Esophagus squamous epithelium (tissue), 5 donors: ENCODE results near the gene CTAG1B. TPM values are rescaled to one million over a fixed set of nuclear protein-coding genes. Genes with fewer than 3 reads are reported as not detected.
"Not testable (repeated sequence)": the region's sequence is repeated elsewhere in the genome, so short reads cannot be mapped to it uniquely, and the experiment has no call there.

Experiments
- DNase-seq: peaks from one replicate; lab custom pipeline; 2025; lab: John Stamatoyannopoulos, UW
- H3K27ac ChIP-seq, 4 donors: fragments of 200-600 bp; sonication (generic); one replicate each; pipeline ENCODE4 v1.5.1; 2016 to 2019; ENCODE audit warnings: mild to moderate bottlenecking in 1 of 4
- H3K27me3 ChIP-seq, 4 donors: fragments of 200-600 bp; sonication (generic); 1 replicate in 3 of 4; 2 replicates in 1 of 4; pipeline versions ENCODE4 v1.5.1 to v1.6.0; 2017 to 2021; ENCODE audit warnings: antibody characterized with exemption in 1 of 4
- H3K36me3 ChIP-seq, 3 donors: fragments of 200-600 bp; sonication (generic); one replicate each; pipeline ENCODE4 v1.5.1; 2016 to 2019
- H3K4me1 ChIP-seq, 3 donors: fragments of 200-600 bp; sonication (generic); one replicate each; pipeline ENCODE4 v1.5.1; 2017 to 2019
- H3K4me3 ChIP-seq, 4 donors: fragments of 200-600 bp; sonication (generic); 1 replicate in 3 of 4; 2 replicates in 1 of 4; pipeline ENCODE4 v1.5.1; 2016 to 2019; ENCODE audit warnings: mild to moderate bottlenecking in 2 of 4, moderate library complexity in 1 of 4
- H3K9me3 ChIP-seq, 3 donors: fragments of 200-600 bp; sonication (generic); one replicate each; pipeline ENCODE4 v1.5.1; 2016 to 2019
- POLR2A ChIP-seq, 4 donors: fragments of 450-650 bp; IDR thresholded peaks; one replicate each; pipeline ENCODE4 v1.6.1; 2017; ENCODE audit warnings: antibody characterized with exemption in 4 of 4, mild to moderate bottlenecking in 4 of 4, moderate library complexity in 3 of 4
- WGBS, 2 donors: methylation state at CpG; one replicate each; pipeline ENCODE4 v1.1.5; 2018; 5-methylcytosine and 5-hydroxymethylcytosine counted together
- intact Hi-C: fragments of 100-400 bp; cut with DNase I; formaldehyde crosslinking; loops from one replicate; pipeline ENCODE4 v1.15.0; 2022
- total RNA-seq, 4 donors: library from RNA; depleted of rRNA; stranded (reverse); fragments of >200 nt; gene quantifications; one replicate each; pipeline ENCODE4 v1.1.0, GENCODE V29; 2016
- TF ChIP-seq, protein P1 (sequence below), 6 experiments: fragments of 450-650 bp in 4 of 6; fragments of 200-600 bp in 2 of 6; sonication (generic) in 2 of 6; IDR thresholded peaks; one replicate each; pipeline ENCODE4 v1.5.1; 2016 to 2019; ENCODE audit warnings: antibody characterized with exemption in 6 of 6, mild to moderate bottlenecking in 4 of 6, moderate library complexity in 4 of 6
- donor health status: DM: yes; HTN: yes; CAD: no.

The CTAG1B gene
- total RNA-seq, 4 donors from 2014 or later, result not detected

DNA sequence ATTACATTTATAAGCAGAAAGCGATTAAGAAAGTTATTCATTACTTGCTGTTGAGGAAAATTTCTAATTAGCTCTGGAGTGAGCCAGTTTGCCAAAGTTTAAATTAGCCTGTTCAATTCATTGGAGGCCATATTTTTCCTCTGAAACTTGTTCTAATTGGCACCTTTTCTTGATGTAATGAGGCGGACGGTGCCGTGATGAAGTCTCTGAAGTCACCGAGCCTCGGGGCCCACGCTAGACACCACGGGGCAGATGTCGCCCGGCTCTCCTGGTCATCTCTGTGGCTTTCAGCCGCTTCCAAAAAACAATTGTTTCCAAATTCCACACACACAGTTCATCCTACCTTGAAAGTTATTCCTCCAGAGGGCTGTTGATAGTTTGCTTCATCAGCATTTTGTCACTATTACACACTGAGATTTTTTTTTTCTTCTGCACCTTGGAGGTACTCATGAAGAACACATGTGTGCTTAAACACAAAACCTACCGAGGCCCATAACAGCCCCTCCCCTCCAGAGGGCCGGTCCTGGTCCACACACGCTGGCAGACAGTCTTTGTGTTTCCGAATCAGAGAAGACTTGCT is 38.2 kb upstream of the CTAG1B start:
- H3K27ac ChIP-seq, result no peak overlapping the region
- no peaks in the 10 kb centered on the region for H3K27me3 ChIP-seq
- 84 to 87% methylated on average over 12 to 15 of the region's 15 CpGs for WGBS, 2 donors
- H3K4me3 ChIP-seq, result no peak overlapping the region
- no peaks in the 10 kb centered on the region for H3K4me1 ChIP-seq
- no peaks in the 10 kb centered on the region for H3K9me3 ChIP-seq
- TF ChIP-seq, protein P1, sequence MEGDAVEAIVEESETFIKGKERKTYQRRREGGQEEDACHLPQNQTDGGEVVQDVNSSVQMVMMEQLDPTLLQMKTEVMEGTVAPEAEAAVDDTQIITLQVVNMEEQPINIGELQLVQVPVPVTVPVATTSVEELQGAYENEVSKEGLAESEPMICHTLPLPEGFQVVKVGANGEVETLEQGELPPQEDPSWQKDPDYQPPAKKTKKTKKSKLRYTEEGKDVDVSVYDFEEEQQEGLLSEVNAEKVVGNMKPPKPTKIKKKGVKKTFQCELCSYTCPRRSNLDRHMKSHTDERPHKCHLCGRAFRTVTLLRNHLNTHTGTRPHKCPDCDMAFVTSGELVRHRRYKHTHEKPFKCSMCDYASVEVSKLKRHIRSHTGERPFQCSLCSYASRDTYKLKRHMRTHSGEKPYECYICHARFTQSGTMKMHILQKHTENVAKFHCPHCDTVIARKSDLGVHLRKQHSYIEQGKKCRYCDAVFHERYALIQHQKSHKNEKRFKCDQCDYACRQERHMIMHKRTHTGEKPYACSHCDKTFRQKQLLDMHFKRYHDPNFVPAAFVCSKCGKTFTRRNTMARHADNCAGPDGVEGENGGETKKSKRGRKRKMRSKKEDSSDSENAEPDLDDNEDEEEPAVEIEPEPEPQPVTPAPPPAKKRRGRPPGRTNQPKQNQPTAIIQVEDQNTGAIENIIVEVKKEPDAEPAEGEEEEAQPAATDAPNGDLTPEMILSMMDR (IDR thresholded peaks at IDR 0.05), result no peak
- TF ChIP-seq POLR2A (IDR thresholded peaks at IDR 0.05), result no peak
- DNase-seq, result no peak
- intact Hi-C loops, result no loop called here
- H3K36me3 ChIP-seq, result no peaks in the 10 kb centered on the region

DNA sequence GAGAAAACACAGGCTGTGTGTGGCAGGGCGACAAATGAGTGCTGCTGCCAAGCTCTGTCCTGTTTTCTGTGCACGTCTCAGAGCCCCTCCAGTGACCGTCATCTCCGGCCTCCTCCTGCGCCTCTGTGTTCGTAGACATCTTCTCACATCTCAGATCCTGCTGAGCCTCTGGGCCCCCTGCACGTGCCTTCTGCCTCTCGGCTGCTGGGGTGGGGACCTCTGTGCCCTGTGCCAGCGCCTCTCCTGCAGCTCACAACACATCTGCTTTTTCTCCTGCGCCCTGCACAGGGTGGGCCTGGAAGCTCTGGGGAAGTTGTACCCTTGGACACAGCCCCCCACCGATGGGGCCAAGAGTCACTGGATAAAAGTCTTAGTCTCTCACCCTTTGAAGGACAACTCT is 36.7 kb upstream of the CTAG1B start:
- Histone ChIP-seq H3K4me1 (no peaks in the 10 kb centered on the region), H3K27ac (no peak overlapping the region), H3K27me3 (no peaks in the 10 kb centered on the region), H3K9me3 (no peaks in the 10 kb centered on the region), H3K4me3 (no peak overlapping the region), H3K36me3 (no peaks in the 10 kb centered on the region)
- WGBS, 2 donors, result 92% methylated on average over 6 of the region's 11 CpGs; no CpG with 5 or more reads in 1 of the 2 donors
- TF ChIP-seq POLR2A (IDR thresholded peaks at IDR 0.05), result no peak
- TF ChIP-seq, protein P1 (IDR thresholded peaks at IDR 0.05), result no peak
- DNase-seq, result no peak
- intact Hi-C loops, result no loop called here

DNA sequence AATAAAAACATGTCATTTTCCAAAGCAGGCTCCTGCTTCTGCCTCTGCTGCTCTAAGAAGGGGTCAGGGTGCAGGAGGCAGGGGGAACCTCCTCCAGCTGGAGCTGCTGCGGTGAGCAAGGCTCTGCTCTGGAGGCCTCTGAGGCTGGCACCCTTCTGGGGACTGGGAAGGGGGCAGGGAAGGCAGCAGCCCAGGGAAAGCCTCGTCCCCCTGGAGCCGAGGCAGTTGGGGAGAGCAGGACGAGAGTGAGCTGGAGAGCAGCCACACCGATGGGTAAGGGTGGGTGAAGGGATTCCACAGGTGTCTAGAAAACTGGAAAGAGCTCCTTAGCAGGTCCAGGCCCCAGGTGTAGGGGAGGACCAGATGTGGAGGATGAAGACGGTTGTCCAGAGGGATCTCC is 36.3 kb upstream of the CTAG1B start:
- DNase-seq, result no peak
- H3K27ac ChIP-seq, result no peak overlapping the region
- intact Hi-C loops, result no loop called here
- no peaks in the 10 kb centered on the region for H3K4me1 ChIP-seq
- no peaks in the 10 kb centered on the region for H3K27me3 ChIP-seq
- TF ChIP-seq, protein P1 (IDR thresholded peaks at IDR 0.05), result no peak
- no peak for TF ChIP-seq POLR2A (IDR thresholded peaks at IDR 0.05)
- no peak overlapping the region for H3K4me3 ChIP-seq
- no peaks in the 10 kb centered on the region for H3K36me3 ChIP-seq
- H3K9me3 ChIP-seq, result no peaks in the 10 kb centered on the region
- 71 to 80% methylated on average over 1 to 4 of the region's 6 CpGs for WGBS, 2 donors

DNA sequence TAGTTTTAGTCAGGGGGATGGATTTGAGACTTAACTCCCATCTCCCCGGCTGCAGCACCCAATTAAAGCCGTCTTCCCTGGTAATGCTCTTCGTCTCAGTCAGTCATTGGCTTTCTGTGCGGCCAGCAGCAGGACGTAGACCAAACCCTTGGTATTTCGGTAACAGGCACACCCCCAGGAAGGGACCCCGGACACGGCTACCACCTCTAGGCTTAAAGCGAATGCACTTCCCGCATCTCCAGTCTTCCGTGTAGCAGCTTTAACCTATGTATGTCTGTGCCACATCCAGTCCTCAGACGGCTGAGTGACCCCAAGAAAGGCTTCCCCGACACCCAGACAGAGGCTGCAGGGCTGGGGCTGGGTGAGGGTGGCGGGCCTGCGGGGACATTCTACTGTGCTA is 35.8 kb upstream of the CTAG1B start:
- Histone ChIP-seq H3K36me3 (no peaks in the 10 kb centered on the region), H3K27me3 (no peaks in the 10 kb centered on the region), H3K4me3 (no peak overlapping the region), H3K9me3 (no peaks in the 10 kb centered on the region), H3K4me1 (no peaks in the 10 kb centered on the region), H3K27ac (no peak overlapping the region)
- intact Hi-C loops, result no loop called here
- TF ChIP-seq, protein P1 (IDR thresholded peaks at IDR 0.05), result no peak
- TF ChIP-seq POLR2A (IDR thresholded peaks at IDR 0.05), result no peak
- 92 to 100% methylated on average over 2 to 11 of the region's 15 CpGs for WGBS, 2 donors
- no peak for DNase-seq

DNA sequence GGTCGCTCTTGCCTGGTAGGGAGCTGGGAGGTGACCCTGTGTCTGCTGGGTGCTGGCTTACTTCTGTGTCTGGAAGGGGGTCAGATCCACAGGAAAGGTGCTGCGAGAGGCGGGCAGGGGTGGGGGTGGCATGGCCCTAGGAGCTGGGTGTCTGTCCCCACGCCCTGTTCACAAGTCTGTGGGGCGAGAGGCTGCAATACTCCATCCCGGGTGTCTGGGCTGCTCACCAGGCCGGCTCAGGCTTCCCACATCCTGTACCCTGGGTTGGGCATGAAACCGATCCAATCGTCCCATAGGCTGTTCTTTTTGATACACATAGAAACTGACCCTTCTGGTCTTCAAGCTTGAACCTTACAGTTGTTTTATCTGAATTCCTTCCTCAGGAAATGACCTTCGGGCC is 35.3 kb upstream of the CTAG1B start:
- Histone ChIP-seq H3K4me3 (no peak overlapping the region), H3K4me1 (no peaks in the 10 kb centered on the region), H3K27ac (no peak overlapping the region), H3K9me3 (no peaks in the 10 kb centered on the region), H3K36me3 (no peaks in the 10 kb centered on the region), H3K27me3 (no peaks in the 10 kb centered on the region)
- no peak for DNase-seq
- TF ChIP-seq POLR2A (IDR thresholded peaks at IDR 0.05), result no peak
- TF ChIP-seq, protein P1 (IDR thresholded peaks at IDR 0.05), result no peak
- intact Hi-C loops, result no loop called here
- WGBS, 2 donors, result 65 to 77% methylated on average over 3 to 4 of the region's 10 CpGs

DNA sequence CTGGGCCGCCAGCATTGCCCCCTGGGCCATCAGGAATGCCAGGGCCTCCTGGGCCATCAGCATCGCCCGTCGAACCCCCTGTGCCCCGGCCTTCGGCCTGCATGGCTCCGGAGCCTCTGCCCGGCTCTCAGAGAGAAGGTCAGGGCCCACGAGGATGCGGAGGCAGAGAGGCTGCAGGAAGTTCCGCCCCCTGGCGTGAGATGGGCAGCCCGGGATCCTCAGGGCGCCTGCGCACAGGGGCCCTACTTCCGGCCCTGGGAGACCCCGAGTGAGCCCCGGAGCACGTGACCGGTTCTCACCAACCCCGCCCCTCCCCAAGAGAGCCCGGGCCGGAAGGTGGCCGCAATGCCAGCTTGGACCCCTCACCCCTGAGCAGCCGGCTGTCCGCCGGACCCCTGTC is 34.3 kb upstream of the CTAG1B start, which contains the start of gene CTAG2:
Gene CTAG2 (minus strand): TSS at position 167 of the 400 bp plus-strand sequence. CDS start 64 bp downstream, at position 103.
- H3K36me3 ChIP-seq, DNase-seq, intact Hi-C loops, H3K4me3 ChIP-seq, H3K27ac ChIP-seq, H3K27me3 ChIP-seq, H3K4me1 ChIP-seq, H3K9me3 ChIP-seq: not testable (repeated sequence)
- no CpG with 5 or more reads among the region's 27 CpGs for WGBS, 2 donors
